Right forelimb (tissue), 1 donor: ENCODE data around the gene DNAAF5.

Source experiments
- DNase-seq: peaks from one replicate; pipeline ENCODE4 v3.0.0-alpha.2; 2018

DNAAF5 gene

GRCh38 chr7:707296-708000, 19.1 kb upstream of the DNAAF5 start:
- DNase-seq: no peak

- DNase-seq: no peak
These were observed 16.3 kb upstream of the DNAAF5 start for GRCh38 chr7:710161-710560.

- DNase-seq: no peak
These were observed 15.2 kb upstream of the DNAAF5 start for GRCh38 chr7:711093-711921.

GRCh38 chr7:711922-712380, 14.5 kb upstream of the DNAAF5 start:
- no peak for DNase-seq

- DNase-seq: no peak
These were observed 13.9 kb upstream of the DNAAF5 start for GRCh38 chr7:712381-713138.

GRCh38 chr7:713139-713457, 13.4 kb upstream of the DNAAF5 start:
- no peak for DNase-seq

GRCh38 chr7:713488-714230, 12.8 kb upstream of the DNAAF5 start:
- no peak for DNase-seq

GRCh38 chr7:714251-714671, 12.2 kb upstream of the DNAAF5 start:
- DNase-seq: no peak

GRCh38 chr7:716222-716621, 10.3 kb upstream of the DNAAF5 start:
- no peak for DNase-seq

GRCh38 chr7:716636-717035, 9.9 kb upstream of the DNAAF5 start:
- DNase-seq: no peak

- no peak for DNase-seq
These were observed 4.8 kb upstream of the DNAAF5 start for GRCh38 chr7:721619-722248.

GRCh38 chr7:723541-723940, 3.0 kb upstream of the DNAAF5 start:
- DNase-seq: no peak

- DNase-seq: no peak
These were observed 2.2 kb upstream of the DNAAF5 start for GRCh38 chr7:724298-724697.

- no peak for DNase-seq
These were observed 1.1 kb upstream of the DNAAF5 start for GRCh38 chr7:725223-726005.

GRCh38 chr7:726854-727103, 280 bp downstream of the DNAAF5 start:
- DNase-seq: no peak

- DNase-seq: no peak
These were observed 756 bp downstream of the DNAAF5 start, which contains the start of gene PRKAR1B for GRCh38 chr7:727104-727805. Gene PRKAR1B (minus strand): TSS chr7:727281. CDS start chr7:711505, 15,776 bp downstream.

GRCh38 chr7:727806-728460, 1.4 kb downstream of the DNAAF5 start:
- no peak for DNase-seq

GRCh38 chr7:728602-729001, 2.1 kb downstream of the DNAAF5 start:
- peak; percentile 19 for DNase-seq

GRCh38 chr7:729140-730000, 2.9 kb downstream of the DNAAF5 start:
- no peak for DNase-seq
